ENCODE results near the gene PCDH1. TPM values are rescaled to one million over a fixed set of nuclear protein-coding genes. Genes with fewer than 3 reads are reported as not detected.

PCDH1 gene
- total and polyA plus RNA-seq, 12 donors, result 3.7 to 16.8 (median 7.7) TPM

DNA sequence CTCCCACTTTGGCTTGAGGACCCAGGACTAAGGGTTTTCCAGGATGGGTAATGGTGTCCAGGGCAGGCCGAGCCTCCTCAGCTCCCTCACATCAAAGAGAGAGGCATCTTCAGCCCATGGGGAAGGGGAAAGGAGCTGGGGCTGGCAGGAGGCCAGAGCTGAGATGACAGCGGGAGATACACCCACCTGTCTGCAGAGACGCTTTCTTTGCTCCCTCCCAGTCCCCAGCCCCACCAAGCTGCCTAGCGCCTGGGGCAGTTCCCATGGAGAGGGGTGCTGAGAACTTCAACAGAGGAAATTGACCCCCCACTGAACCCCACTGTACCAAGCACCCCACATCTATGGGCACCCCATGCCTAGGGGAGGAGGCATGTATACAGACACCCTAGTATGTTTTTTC, 10.6 kb downstream of the PCDH1 start:
- Histone ChIP-seq H3K27me3 (no peaks in the 10 kb centered on the region), H3K36me3 (replicated peaks in 1 of 2) (no peaks in the 10 kb centered on the region), H3K27ac (no peak overlapping the region), H3K9me3 (replicated peaks in 1 of 3) (no peaks in the 10 kb centered on the region), H3K4me3 (no peak overlapping the region), H3K4me1 (replicated peaks in 1 of 2) (no peaks in the 10 kb centered on the region)
- intact Hi-C loops (cut with DNase I), result no loop called here
- 69 to 90% (median 77%) methylated on average over 2 to 4 of the region's 4 CpGs for WGBS, 4 donors
- no peak for TF ChIP-seq POLR2A (IDR thresholded peaks at IDR 0.05)
- no peak for TF ChIP-seq CTCF (IDR thresholded peaks at IDR 0.05)
- DNase-seq, result no peak

- Histone ChIP-seq H3K36me3 (replicated peaks in 1 of 2) (no peaks in the 10 kb centered on the region), H3K4me3 (no peak overlapping the region), H3K27me3 (no peaks in the 10 kb centered on the region), H3K27ac (no peak overlapping the region), H3K4me1 (replicated peaks in 1 of 2) (no peaks in the 10 kb centered on the region), H3K9me3 (replicated peaks in 1 of 3) (no peaks in the 10 kb centered on the region)
- no peak for TF ChIP-seq CTCF (IDR thresholded peaks at IDR 0.05)
- TF ChIP-seq POLR2A (IDR thresholded peaks at IDR 0.05), result no peak
- WGBS, 4 donors, result 77 to 92% (median 85%) methylated on average over 5 of the region's 5 CpGs
- intact Hi-C loops (cut with DNase I), result no loop called here
- no peak for DNase-seq
These were observed 11.1 kb downstream of the PCDH1 start for GRCh38 chr5:141867139-141867538.

DNA sequence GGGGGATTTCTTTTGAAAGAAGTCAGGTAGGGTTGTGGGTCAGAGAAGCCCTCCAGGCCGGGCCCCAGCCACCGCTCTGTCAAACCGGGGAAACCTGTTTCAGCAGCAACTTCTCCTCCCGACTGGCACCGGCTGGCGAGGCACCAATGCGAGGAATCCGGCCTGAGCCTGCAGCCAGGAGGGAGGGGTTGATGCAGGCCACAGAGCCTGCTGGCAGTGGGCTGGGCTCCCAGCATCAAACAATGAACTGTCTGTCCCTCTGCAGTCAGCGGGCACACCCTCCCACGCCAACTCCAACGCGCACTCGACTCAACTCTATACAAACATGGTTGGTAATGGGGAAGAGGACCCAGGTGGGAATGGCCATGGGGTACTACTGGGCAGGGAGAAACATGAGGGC, 12.1 kb downstream of the PCDH1 start:
- H3K4me1 ChIP-seq (replicated peaks in 1 of 2), result no peaks in the 10 kb centered on the region
- no peak for DNase-seq
- H3K9me3 ChIP-seq (replicated peaks in 1 of 3), result no peaks in the 10 kb centered on the region
- TF ChIP-seq CTCF (IDR thresholded peaks at IDR 0.05) (no peak), POLR2A (IDR thresholded peaks at IDR 0.05) (no peak)
- intact Hi-C loops (cut with DNase I), result no loop called here
- H3K27ac ChIP-seq, result no peak overlapping the region
- H3K4me3 ChIP-seq, result no peak overlapping the region
- H3K36me3 ChIP-seq (replicated peaks in 1 of 2), result no peaks in the 10 kb centered on the region
- 78 to 88% (median 84%) methylated on average over 9 to 13 of the region's 13 CpGs for WGBS, 4 donors
- H3K27me3 ChIP-seq, result no peaks in the 10 kb centered on the region

DNA sequence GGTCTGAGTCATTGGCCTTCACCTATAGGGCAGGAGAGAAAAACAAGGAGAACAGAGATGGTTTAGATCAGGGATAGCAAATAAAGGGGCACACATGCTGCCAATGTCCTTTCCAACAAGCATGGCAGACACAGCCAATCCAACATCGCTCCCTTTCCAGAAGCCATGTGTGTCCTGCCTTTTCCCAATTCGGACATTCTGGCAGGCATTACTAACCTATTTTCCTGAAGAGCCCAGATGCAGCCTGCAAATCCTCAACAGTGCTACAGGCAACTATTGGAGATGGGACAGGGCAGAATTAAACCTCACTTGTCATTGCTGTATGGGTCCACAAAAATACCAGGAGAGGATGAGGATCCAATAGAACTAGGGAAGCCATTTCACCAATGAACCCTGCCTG, 12.8 kb downstream of the PCDH1 start:
- TF ChIP-seq POLR2A (IDR thresholded peaks at IDR 0.05) (no peak), CTCF (IDR thresholded peaks at IDR 0.05) (no peak)
- no peaks in the 10 kb centered on the region for H3K4me1 ChIP-seq (replicated peaks in 1 of 2)
- no peaks in the 10 kb centered on the region for H3K9me3 ChIP-seq (replicated peaks in 1 of 3)
- WGBS, 4 donors, result 77 to 90% (median 85%) methylated on average over 2 of the region's 2 CpGs
- H3K36me3 ChIP-seq (replicated peaks in 1 of 2), result no peaks in the 10 kb centered on the region
- intact Hi-C loops (cut with DNase I), result no loop called here
- H3K4me3 ChIP-seq, result no peak overlapping the region
- no peak overlapping the region for H3K27ac ChIP-seq
- no peaks in the 10 kb centered on the region for H3K27me3 ChIP-seq
- DNase-seq, result no peak
